IMR-90 (cell line): ENCODE data around the gene CREG2. TPM values are rescaled to one million over a fixed set of nuclear protein-coding genes. Genes with fewer than 3 reads are reported as not detected.

Experiments used
- ATAC-seq: fragments of 200-7000 bp; cut with Tn5 transposase; 2 replicates; pipeline ENCODE4 v1.9.1; 2020; ENCODE audit warnings: low read depth, mild to moderate bottlenecking, moderate library complexity
- BruUV-seq: library from RNA; stranded (reverse); fragments of 400-500 nt; replicated peaks from 2 replicates; lab custom pipeline; 2021; lab: Mats Ljungman, UMichigan
- CTCF ChIA-PET: fragments of 300-600 bp; formaldehyde crosslinking; extraction: SDS; loops from one replicate; lab custom pipeline; 2021; ENCODE audit warnings: antibody characterized with exemption; lab: Yijun Ruan, JAX
- POLR2A ChIA-PET: fragments of 300-600 bp; sonication (Branson Sonifier 250); formaldehyde crosslinking; loops from one replicate; lab custom pipeline; 2022; ENCODE audit warnings: antibody characterized with exemption; ENCODE audit not compliant: unreplicated experiment; lab: Charles Lee
- DNase-seq: peaks from one replicate; pipeline ENCODE4 v3.0.0; 2013
- H2AFZ ChIP-seq: replicated peaks from 2 replicates; pipeline ENCODE3; 2013; ENCODE audit warnings: low read length, mild to moderate bottlenecking; ENCODE audit not compliant: poor library complexity
- H2AK5ac ChIP-seq: 2 replicates; pipeline ENCODE4 v1.6.1; 2013; ENCODE audit warnings: low read depth, low read length, inconsistent platforms
- H2AK9ac ChIP-seq: replicated peaks from 2 replicates; pipeline ENCODE3; 2013; ENCODE audit warnings: mild to moderate bottlenecking, low read depth, low read length, moderate library complexity; ENCODE audit not compliant: poor library complexity
- H2BK120ac ChIP-seq: 2 replicates; pipeline ENCODE4 v1.6.1; 2013; ENCODE audit warnings: low read depth, low read length, inconsistent platforms
- H2BK15ac ChIP-seq: 3 replicates; pipeline ENCODE4 v1.6.1; 2013; ENCODE audit warnings: low read depth, low read length, inconsistent platforms
- H2BK20ac ChIP-seq: 2 replicates; pipeline ENCODE4 v1.6.1; 2013; ENCODE audit warnings: low read depth, mild to moderate bottlenecking, inconsistent platforms, low read length, moderate library complexity
- H2BK5ac ChIP-seq: 2 replicates; pipeline ENCODE4 v1.6.1; 2013; ENCODE audit warnings: mild to moderate bottlenecking, low read depth, low read length, inconsistent platforms; ENCODE audit not compliant: poor library complexity, severe bottlenecking
- H3K14ac ChIP-seq: replicated peaks from 2 replicates; pipeline ENCODE4 v1.6.1; 2013; ENCODE audit warnings: low read depth, low read length, inconsistent platforms
- H3K18ac ChIP-seq: 2 replicates; pipeline ENCODE4 v1.6.1; 2013; ENCODE audit warnings: low read depth, low read length, control low read depth
- H3K23ac ChIP-seq: 2 replicates; pipeline ENCODE4 v1.6.1; 2013; ENCODE audit warnings: low read depth, low read length, inconsistent platforms
- H3K27ac ChIP-seq: 2 replicates; pipeline ENCODE4 v1.5.1; 2013; ENCODE audit warnings: mild to moderate bottlenecking, control low read depth, low read length; ENCODE audit not compliant: insufficient read depth
- H3K27me3 ChIP-seq: 2 replicates; pipeline ENCODE4 v1.6.1; 2013; ENCODE audit warnings: low read length; ENCODE audit not compliant: control insufficient read depth, insufficient read depth
- H3K36me3 ChIP-seq: 2 replicates; pipeline ENCODE4 v1.6.1; 2013; ENCODE audit warnings: low read length, mixed read lengths; ENCODE audit not compliant: control insufficient read depth, insufficient read depth
- H3K4ac ChIP-seq: 2 replicates; pipeline ENCODE4 v1.6.1; 2013; ENCODE audit warnings: low read depth, low read length, inconsistent platforms
- H3K4me1 ChIP-seq: 2 replicates; pipeline ENCODE4 v1.6.1; 2013; ENCODE audit warnings: low read length, mixed read lengths; ENCODE audit not compliant: control insufficient read depth, insufficient read depth
- H3K4me2 ChIP-seq: 2 replicates; pipeline ENCODE4 v1.6.1; 2013; ENCODE audit warnings: low read depth, mild to moderate bottlenecking, control low read depth, low read length, moderate library complexity
- H3K4me3 ChIP-seq: 2 replicates; pipeline ENCODE4 v1.5.1; 2013; ENCODE audit warnings: low read depth, mild to moderate bottlenecking, control low read depth, low read length, moderate library complexity; ENCODE audit not compliant: insufficient read depth
- H3K56ac ChIP-seq: 2 replicates; pipeline ENCODE4 v1.6.1; 2013; ENCODE audit warnings: low read length, inconsistent platforms; ENCODE audit not compliant: insufficient read depth; ENCODE audit errors: extremely low read depth
- H3K79me1 ChIP-seq, 2 experiments: 2 replicates each; pipeline ENCODE4 v1.6.1; 2013; ENCODE audit warnings: low read length in 2 of 2, inconsistent platforms in 1 of 2, low read depth in 1 of 2
- H3K9ac ChIP-seq: 2 replicates; pipeline ENCODE4 v1.6.1; 2013; ENCODE audit warnings: low read depth, low read length, control low read depth
- H3K9me1 ChIP-seq: 2 replicates; pipeline ENCODE4 v1.6.1; 2013; ENCODE audit warnings: low read length, inconsistent platforms; ENCODE audit not compliant: insufficient read depth
- H3K9me3 ChIP-seq: 2 replicates; pipeline ENCODE4 v1.6.1; 2013; ENCODE audit warnings: low read length; ENCODE audit not compliant: control insufficient read depth, insufficient read depth
- H4K20me1 ChIP-seq: 2 replicates; pipeline ENCODE4 v1.6.1; 2013; ENCODE audit warnings: low read length, inconsistent platforms; ENCODE audit not compliant: insufficient read depth
- H4K5ac ChIP-seq: 2 replicates; pipeline ENCODE4 v1.6.1; 2013; ENCODE audit warnings: mild to moderate bottlenecking, low read depth, low read length, control low read depth
- H4K8ac ChIP-seq, 2 experiments: 2 replicates each; pipeline ENCODE4 v1.6.1; 2013; ENCODE audit warnings: low read depth in 2 of 2, low read length in 2 of 2, control low read depth in 1 of 2, inconsistent platforms in 1 of 2
- H4K91ac ChIP-seq: 2 replicates; pipeline ENCODE4 v1.6.1; 2013; ENCODE audit warnings: low read depth, low read length, inconsistent platforms; ENCODE audit not compliant: insufficient read depth
- BHLHE40 ChIP-seq: fragments of 150-350 bp; IDR thresholded peaks from 2 replicates; pipeline ENCODE4 v1.6.1; 2016; ENCODE audit warnings: mild to moderate bottlenecking, low read depth, low read length
- CEBPB ChIP-seq: IDR thresholded peaks from 2 replicates; pipeline ENCODE4 v1.6.1; 2012; ENCODE audit warnings: low read depth, low read length, improper control_type of control experiment
- CHD1 ChIP-seq: IDR thresholded peaks from 2 replicates; pipeline ENCODE4 v1.6.1; 2012; ENCODE audit warnings: low read depth, low read length, improper control_type of control experiment
- MAFK ChIP-seq: IDR thresholded peaks from 2 replicates; pipeline ENCODE4 v1.6.1; 2012; ENCODE audit warnings: low read depth, low read length, improper control_type of control experiment
- RAD21 ChIP-seq: IDR thresholded peaks from 2 replicates; pipeline ENCODE4 v1.6.1; 2012; ENCODE audit warnings: low read length, improper control_type of control experiment
- RCOR1 ChIP-seq: IDR thresholded peaks from 2 replicates; pipeline ENCODE4 v1.6.1; 2012; ENCODE audit warnings: mild to moderate bottlenecking, low read length, improper control_type of control experiment; ENCODE audit not compliant: insufficient replicate concordance
- WGBS, 2 experiments: methylation state at CpG; one replicate each; pipeline versions ENCODE4 v1.1.5 to v1.1.7; 2013; ENCODE audit warnings: missing lambda C conversion rate in 2 of 2; ENCODE audit not compliant: insufficient read length in 1 of 2; ENCODE audit errors: extremely low coverage in 2 of 2; 5-methylcytosine and 5-hydroxymethylcytosine counted together
- dilution Hi-C: fragments of 300-500 bp; cut with HindIII; formaldehyde crosslinking; loops from one replicate; pipeline ENCODE4 v1.14.3; 2018; ENCODE audit warnings: low sequenced_read_pairs; ENCODE audit not compliant: unreplicated experiment
- in situ Hi-C: fragments of 300-500 bp; cut with MboI; formaldehyde crosslinking; loops from 3 replicates; pipeline ENCODE4 v1.14.3; 2019; ENCODE audit warnings: low sequenced_read_pairs, inconsistent platforms, mixed read lengths
- intact Hi-C: fragments of 100-400 bp; cut with micrococcal nuclease; formaldehyde crosslinking; loops from 2 replicates; pipeline ENCODE4 v1.10.0; 2022
- polyA plus RNA-seq, 3 experiments: library from polyadenylated mRNA; depleted of rRNA; stranded (reverse); fragments of >200 nt; gene quantifications; 2 replicates each; pipeline ENCODE4 v1.2.3, GENCODE V29; 2012; ENCODE audit warnings: low replicate concordance in 1 of 3
- total RNA-seq: library from RNA; depleted of rRNA; stranded (reverse); fragments of >200 nt; gene quantifications from 2 replicates; pipeline ENCODE4 v1.2.3, GENCODE V29; 2012

Gene CREG2
- total and polyA plus RNA-seq, 2 of the 4 experiments (the other 2 are of a cell fraction): 0.17 TPM; not detected in 1

- DNase-seq (no peak), ATAC-seq (no peak)
- Histone ChIP-seq H4K5ac (no peak overlapping the region), H3K9me1 (no peaks in the 10 kb centered on the region; the same call in 1 of the 2 replicates), H2AK5ac (no peak overlapping the region), H4K91ac (no peak overlapping the region), H3K27ac (no peak overlapping the region), H4K8ac (no peak overlapping the region), H3K23ac (no peak overlapping the region), H3K56ac (no peak overlapping the region), H2BK15ac (no peak overlapping the region), H2AK9ac (no peak overlapping the region), H3K4me2 (no peak overlapping the region), H3K4ac (no peak overlapping the region), H3K4me1 (no peaks in the 10 kb centered on the region), H3K36me3 (no peaks in the 10 kb centered on the region), H2AFZ (no peak overlapping the region), H3K4me3 (no peak overlapping the region), H2BK5ac (no peak overlapping the region), H3K27me3 (no peaks in the 10 kb centered on the region; the same call in 1 of the 2 replicates), H4K20me1 (no peaks in the 10 kb centered on the region), H2BK120ac (no peak overlapping the region), H2BK20ac (no peak overlapping the region), H3K9me3 (no peaks in the 10 kb centered on the region), H3K79me1 (no peaks in the 10 kb centered on the region), H3K9ac (no peak overlapping the region), H3K14ac (no peak overlapping the region), H3K18ac (no peak overlapping the region)
- TF ChIP-seq RCOR1 (no peak), BHLHE40 (no peak), CHD1 (no peak), CEBPB (no peak), RAD21 (no peak), MAFK (peak; percentile 18; the same call in 1 of the 2 replicates)
- dilution Hi-C loops: no loop called here
- CTCF ChIA-PET: no interaction called here
- BruUV-seq: no TSS peak
- in situ Hi-C loops: loop anchor here (10.0 kb wide), 1 partner anchor 488 kb away; no protein-coding TSS in a partner anchor
- POLR2A ChIA-PET: no interaction called here
- intact Hi-C loops: no loop called here
- WGBS, 2 experiments: 85% methylated on average over 2 of the region's 3 CpGs; no CpG with 5 or more reads in 1 of the 2 experiments
Measured at GRCh38 chr2:101346909-101347308, 40.4 kb downstream of the CREG2 start.
